HG02840 (cell line): ENCODE data around the gene GPR89A.
"Not testable (repeated sequence)": the region's sequence is repeated elsewhere in the genome, so short reads cannot be mapped to it uniquely, and the experiment has no call there.

Experiments
- ATAC-seq: cut with Tn5 transposase; IDR thresholded peaks from one replicate; pipeline ENCODE4 v1.9.1; 2021; ENCODE audit warnings: mild to moderate bottlenecking, moderate library complexity, moderate number of reproducible peaks; ENCODE audit not compliant: unreplicated experiment, low FRiP score

The GPR89A gene

DNA sequence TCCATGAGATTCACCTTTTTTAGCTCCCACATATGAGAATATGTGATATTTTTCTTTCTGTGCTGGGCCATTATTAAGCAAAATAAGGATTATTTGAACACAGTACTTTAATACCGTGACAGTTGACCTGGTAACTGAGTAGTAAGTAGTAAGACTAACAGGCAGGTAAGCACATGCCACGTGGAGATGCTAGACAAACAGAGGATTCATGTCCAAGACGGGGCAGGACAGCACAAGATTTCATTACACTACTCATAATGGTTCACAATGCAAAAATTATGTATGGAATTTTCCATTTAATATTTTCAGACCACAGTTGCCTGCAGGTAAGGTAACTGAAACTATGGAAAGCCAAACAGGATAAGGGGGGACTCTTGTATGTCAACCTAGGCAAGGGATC lies 77.1 kb downstream of the GPR89A start:
- ATAC-seq, result not testable (repeated sequence)

DNA sequence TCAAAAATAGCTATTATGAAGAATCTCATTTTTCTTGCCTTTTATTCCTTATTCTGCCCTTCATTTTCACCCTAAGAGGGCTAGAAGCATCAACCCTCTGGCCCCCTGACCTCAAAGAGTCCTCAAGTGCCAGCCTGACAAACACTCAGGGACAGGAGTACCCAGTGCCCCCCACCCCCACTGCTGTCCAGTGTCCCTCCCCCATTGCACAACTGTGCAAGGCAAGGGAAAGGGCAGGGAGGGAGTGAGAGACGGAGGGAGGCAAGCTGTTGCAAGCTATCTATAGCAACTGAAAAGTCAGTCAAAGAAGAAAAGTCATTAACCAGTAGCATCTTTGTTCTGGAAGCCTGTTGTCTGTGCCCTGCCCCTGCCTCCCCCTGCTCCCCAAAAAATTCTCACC lies 78.3 kb downstream of the GPR89A start:
- ATAC-seq, result not testable (repeated sequence)

DNA sequence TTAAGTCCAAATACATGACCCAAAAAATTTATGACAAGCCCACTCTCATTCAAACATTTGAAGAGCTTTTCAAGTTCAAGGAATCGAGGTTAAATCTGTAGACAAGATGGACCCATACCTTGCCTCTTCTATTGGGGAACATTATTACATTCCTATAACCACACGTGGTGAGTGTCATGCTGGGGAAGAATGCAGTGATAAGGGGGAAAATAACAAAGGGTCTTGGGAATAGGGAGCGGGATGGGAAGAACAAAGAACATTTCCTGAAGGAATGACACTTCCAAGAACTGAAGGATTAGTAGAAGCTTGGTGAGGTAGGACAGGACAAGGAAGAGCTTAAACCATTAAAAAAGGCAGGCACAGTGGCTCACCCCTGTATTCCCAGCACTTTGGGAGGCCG lies 80.5 kb downstream of the GPR89A start:
- no peak for ATAC-seq

DNA sequence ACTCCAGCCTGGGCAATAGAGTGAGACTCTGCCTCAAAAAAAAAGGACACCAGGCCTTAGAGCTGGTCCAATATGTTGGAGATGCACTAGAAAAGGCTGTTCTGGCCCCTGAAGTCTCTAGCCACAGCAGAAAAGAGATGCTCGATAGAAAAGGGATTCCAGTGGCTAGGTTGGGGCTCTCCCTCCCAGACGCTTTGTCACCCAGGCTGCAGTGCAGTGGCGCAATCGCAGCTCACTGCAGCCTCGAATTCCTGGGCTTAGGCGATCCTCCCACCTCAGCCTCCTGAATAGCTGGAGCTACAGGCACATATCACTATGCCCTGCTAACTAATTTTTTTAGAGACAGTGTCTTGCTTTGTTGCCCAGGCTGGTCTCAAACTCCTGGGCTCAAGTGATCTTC lies 81.1 kb downstream of the GPR89A start:
- ATAC-seq, result no peak

DNA sequence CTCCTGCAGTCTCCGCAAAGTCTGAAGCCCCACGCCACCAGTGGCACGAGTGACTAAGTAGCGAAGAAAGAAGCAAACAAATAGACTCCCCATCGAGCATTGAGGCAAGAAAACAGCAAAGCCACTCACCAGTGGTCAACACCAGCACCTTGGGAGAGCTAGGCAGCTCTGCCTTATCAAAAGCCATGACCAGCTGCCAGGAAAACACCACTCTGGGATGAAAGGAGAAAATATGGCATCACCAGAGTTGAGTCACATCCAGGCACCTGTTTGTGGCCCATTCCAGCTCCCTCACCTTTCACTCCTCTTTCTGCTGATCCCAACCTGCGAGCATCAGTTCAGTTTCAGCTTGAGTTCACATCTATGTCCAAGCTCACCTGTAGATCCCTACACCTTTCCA lies 82.1 kb downstream of the GPR89A start:
- ATAC-seq, result no peak

DNA sequence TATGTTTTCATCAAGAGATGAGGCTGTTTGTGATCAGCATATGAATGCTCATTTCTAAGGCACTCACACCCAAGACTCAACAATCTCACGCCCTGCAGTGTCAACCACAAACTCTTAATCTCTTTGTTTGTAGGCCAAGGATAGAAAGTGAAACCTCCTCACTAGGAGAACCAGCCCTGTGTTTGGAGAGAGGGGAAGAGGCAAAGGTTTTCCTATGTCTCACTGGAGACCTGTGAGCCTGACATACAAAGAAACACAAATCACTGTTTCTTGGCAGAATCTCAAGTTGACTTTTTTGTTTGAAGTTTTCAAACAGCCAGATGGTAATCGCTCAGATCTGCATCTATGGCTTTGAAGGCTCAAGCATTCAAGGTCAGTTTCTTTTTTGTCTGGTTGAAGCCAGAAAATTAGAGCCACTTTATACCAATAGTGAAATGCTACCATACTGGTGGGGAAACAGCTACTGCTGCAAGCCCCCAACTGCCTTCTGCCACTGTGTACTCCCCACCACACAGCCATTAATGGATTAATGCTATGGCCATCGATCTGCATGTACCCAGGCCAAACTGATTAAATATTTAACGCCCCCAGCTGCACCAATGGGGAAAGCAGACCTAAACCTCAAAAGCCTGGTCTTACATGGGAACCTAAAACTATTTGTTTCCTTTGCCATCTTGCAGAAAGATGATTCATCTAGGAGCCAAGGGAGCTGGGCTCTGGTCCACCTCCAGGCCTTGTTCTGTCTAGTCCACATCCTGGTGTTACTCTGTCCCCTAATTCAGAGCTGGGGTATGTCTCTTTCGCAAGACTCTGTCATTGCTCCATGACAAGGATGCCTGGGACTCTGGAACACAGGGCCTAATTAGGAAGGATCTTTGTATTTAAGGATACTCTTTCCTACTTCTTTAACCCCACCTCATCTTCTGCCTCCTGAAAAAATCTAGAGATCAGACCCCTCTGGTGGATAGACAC lies 83.1 kb downstream of the GPR89A start:
- no peak for ATAC-seq

DNA sequence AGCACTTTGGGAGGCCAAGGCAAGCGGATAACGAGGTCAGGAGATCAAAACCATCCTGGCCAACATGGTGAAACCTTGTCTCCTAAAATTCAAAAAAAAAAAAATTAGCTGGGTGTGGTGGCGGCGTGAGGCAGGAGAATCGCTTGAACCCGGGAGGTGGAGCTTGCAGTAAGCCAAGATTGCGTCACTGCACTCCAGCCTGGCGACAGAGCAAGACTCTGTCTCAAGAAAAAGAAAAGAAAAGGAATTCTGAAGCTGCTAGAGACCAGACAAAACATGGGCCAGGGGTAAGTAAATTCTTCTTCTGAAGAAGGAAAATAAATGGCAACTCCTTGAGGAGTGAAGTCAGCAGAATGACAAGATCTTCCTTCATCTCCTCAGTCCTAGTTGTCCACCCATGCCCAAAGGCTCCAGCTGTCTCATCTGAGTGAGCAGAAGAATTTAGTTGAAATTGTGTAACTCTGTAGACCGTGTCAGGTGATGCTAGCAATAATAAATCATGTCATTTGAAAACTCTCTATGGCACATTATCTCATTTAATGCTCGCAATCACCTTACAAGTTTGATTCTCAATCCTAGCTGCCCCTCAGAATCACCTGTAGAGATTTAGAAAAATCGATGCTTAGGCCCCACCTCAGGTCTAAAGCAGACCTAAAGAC lies 85.1 kb downstream of the GPR89A start:
- no peak for ATAC-seq

DNA sequence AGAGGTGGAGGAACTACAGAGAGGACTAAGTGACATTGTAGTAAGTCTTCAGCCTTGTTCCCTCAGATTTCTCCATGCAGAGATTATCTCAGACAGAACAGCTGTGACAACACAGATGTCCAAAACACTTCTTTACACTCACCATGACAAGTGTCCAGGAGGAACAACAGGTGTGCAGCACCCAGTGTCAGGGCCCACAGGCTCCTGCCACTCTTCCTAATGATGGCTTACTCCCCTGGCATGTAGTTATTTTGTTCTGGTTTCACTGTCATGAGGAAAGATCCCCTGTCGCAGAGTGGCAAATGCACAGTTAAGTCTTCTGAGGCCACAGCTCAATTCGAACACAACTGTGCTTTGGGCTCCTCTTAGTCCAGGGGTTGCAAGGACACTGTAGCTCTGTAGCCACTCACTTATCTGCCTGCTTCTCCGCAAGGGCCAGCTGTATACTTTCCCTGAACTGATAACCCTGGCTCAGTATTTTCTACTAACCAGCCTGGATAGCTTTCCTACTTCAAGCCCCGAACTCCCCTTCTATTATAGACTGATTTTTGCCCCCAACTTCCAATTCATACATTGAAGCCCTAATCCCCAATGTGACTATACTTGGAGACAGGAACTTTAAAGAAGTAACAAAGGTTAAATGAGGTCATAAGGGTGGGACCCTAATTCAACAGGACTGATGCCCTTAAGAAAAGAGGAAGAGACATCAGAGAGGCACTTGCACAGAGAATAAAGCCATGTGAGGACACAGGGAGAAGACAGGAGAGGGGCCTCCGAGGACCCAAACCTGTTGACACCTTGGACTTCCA lies 88.2 kb downstream of the GPR89A start:
- ATAC-seq, result no peak

DNA sequence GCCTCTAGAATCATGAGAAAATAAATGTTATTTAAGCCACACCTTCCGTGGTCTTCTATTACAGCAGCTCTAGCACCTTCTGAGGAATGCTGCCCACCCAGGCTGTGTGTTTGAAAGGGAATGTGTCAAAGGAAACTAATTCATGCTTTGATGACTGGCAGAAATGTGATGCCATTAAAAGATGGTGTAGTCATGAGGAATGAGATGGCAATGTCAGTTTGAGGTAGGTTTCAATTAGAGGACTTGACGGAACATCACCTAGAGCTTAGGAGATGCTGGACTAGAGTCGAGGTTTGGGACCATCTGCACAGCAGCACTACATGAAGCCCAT lies 88.8 kb downstream of the GPR89A start:
- no peak for ATAC-seq

DNA sequence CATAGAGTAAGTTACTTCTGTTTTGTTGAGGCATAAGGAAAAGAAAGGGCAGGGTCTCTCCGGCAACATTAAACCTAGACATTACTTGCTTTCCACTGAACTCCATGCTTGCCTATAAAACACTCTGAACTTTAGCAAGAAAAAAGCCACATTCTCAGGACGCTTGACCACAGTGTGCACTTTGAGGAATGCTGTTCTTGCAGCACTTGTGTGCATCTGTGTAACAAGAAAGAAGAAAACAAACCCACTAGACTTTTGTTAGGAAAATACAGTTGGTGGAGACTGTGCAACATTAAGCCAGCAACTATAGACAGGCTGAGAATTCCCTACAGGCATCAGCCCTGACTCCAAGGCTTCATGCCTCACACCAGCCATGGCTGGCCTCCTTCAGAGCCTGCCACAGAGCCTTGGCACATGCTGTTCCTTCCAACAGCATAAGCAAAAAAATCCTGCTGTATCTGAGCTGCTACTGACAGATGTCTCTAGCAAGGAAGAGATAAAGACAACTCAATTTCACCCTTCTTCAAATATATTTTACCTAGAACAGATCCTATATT lies 93.6 kb downstream of the GPR89A start:
- ATAC-seq, result no peak

DNA sequence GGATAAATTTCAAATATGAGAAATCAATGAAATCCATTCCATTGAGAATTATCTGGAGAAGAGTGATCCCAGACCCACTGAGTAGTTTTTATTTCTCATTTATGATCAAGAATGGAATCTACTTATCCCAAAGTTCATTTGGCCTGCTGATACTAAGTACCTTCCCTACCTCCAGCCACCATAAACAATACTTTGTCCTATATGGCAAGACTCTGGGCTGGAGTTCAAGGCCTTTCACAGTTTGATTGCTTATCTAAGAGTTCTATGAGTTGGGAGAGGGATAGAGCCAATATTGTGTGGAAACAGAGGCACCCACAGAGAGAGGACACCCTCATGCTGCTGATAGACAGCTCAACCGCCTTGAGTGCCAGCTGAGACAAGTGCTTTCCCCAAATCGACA lies 94.3 kb downstream of the GPR89A start:
- ATAC-seq, result no peak

DNA sequence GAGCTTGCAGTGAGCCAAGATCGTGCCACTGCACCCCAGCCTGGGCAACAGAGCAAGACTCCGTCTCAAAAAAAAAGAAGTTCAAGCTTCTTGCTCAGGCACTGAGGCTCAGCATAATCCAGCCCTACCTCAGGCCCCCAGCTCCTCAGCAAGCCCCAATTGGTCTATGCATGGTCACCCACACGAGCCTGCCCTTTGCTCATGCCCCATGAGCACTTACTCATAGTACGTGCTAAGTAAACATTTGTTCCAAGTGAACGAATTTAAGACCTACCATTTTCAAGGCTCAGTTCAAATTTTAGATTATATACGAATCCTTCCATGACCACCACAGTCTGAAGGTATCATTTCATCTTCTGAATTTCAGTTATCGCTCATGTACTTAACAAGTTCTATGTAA lies 95.0 kb downstream of the GPR89A start:
- ATAC-seq, result no peak

DNA sequence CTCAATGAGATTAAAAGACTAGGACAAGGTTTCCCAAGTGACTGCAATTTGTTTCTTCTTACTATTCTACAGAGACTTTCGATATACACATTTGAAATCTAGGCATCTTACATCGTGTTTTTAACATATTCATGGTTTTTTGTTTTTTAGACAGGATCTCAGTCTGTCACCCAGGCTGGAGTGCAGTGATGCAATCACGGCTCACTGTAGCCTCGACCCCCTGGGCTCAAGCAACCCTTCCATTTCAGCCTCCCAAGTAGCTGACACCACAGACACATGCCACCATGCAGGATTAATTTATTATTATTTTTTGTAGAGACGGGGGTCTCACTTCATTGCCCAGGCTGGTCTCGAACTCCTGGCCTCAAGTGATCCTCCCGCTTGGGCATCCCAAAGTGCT lies 97.8 kb downstream of the GPR89A start:
- ATAC-seq, result no peak

DNA sequence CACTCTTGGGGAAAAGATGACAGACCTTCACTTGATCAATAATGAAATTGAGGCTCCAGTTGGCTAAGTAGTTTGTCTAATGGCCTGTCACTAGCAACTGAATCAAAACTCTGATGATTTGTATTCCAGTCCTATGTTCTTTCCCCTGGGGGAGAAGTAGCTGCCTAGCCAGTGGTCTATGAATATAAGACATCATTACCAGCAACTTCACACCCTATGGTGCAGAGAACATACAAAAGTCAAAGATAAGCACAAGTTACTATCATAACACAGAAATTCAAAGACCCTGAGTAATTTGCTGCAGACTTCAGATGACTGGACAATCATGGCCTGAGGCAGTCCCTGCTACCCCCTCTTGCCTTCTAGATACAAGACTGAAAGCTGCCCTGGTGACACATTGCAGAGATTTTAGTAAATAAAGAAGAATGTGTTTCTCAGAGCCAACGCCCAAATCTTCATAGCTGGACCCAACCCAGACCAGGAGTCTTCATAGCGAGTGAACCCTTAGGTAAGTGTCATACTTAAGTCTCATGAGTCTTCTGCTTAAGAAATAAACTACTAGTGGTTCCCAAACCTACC lies 98.4 kb downstream of the GPR89A start:
- ATAC-seq, result no peak

DNA sequence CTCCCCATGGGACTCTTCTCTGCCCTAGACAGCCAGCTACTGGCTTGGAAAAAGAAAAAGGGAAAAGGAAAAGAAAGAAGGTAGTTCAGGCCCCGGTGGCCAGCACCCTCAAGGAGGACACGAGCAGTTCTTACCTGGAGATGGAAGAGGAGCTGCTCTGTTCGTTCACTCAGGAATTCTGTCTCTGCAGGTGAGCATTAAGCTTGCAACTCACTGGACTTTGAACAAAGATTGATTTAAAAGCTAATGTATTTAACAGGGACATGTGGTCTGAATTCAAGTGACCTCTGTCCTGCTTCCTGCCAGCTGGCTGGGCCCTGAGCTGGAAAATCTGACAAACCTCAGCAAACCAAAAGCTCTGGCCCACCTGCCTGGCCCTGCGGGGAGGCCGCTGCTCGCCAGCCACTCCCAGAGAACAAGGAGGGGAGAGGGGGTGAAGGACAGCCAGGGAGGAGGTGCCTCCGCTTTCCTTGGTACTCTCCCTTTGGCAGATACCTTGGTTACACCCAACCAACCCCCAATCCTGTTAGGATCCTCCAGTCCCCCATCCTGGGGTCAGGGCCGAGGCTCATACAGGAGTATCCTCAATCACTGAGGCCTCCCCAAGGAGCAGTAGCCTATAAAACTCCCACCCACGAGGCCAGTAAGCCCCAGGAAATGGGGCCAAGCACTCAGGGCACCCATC lies 99.5 kb downstream of the GPR89A start, which contains the start of gene PDZK1:
TSS of gene PDZK1 (minus strand) at position 186 of the 685 bp plus-strand sequence. CDS start 19,347 bp downstream, outside the sequence.
- no peak for ATAC-seq

DNA sequence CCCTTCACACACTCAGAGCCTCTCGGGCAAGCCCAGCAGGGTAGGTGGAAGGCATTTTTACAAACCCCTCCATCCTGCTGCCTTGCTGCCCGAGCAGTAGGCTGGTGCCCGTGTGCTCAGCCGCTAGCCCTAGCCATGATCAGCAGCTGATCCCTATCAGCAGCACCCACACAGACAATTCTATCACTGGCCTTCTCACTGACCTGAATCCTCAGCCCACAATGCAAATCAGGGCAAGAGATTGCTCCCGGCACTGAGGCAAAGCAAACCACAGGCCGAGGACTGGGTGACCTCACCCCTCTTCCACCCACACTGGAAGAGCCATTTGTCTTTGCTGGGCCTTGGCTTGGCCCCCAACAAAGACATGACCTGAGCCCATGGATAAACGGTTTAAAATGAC lies 100.3 kb downstream of the GPR89A start:
- no peak for ATAC-seq

DNA sequence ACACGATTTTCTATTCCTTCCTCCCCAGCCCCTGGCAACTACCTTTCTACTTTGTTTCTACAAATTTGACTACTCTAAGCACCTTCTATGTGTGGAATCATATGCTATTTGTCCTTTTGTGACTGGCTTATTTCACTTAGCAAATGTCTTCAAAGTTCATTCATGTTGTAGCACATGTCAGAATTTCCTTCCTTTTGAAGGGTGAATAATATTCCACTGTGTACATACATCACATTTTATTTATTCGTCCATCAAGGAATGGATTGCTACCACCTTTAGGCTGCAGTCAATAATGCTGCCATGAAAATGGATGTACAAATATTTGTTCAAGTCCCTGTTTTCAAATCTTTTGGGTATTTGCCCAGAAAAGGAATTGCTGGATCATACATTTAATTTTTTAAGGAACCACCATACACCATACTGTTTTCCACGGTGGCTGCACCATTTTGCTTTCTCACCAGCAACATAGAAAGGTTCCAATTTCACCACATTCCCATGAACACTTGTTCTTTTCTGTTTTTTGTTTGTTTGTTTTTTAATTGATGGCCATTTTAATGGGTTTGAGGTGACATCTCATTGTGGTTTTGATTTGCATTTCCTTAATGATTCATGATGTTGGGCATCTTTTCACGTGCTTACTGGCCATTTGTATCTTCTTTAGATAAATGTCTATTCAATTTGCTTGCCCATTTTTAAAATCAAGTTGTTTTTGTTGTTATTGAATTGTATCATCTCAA lies 102.7 kb downstream of the GPR89A start:
- ATAC-seq, result no peak

DNA sequence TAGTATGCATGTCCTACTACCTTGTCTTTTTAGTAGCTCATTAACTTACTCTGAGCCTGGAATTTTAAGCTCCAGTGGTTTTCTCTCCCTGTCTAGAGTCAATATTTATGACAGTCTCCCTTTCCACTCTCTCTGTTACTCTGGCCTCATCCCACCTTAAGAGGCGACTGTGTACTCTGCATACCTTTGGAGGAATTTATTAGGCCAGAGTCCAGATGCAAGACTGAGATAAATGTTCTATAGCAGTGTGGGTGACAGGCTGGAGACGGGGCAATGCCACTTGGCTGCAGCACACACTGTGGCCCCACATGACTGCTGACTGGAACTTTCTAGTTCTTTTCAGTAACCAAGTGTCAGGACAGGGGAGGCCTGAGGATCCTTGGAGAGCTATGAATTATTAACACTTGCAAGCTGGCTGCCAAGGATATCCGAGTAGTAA lies 103.4 kb downstream of the GPR89A start:
- ATAC-seq, result no peak

DNA sequence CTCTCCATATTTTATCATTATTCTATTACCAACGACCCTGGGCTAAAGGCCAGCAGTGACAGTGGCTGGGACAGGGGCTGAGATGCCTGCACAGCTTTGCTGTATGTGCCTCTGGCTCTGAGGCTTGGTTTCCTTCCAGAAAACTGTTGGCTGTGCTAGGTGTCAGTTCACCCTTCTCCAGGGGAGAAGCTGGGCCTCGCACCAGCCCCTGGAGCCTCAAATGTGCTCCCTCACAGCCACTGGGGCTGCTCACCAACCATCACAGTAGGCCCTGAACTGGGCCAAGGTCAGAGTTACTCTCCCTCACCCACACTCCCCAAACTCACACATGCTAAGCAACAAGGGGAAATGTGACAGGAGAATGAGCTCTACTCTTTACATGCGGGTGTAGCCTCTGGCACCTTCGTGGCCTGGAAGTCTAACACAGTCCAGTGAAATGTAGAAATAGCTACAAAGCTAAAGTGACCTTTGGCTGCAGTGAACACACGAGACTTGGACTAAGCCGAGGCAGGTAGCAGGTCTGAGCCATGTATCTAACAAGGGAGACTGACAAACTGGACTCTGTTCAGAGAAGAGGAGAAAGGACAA lies 106.8 kb downstream of the GPR89A start:
- ATAC-seq, result no peak
